Amygdala (tissue), 56 donors: Measurements from ENCODE around the gene LCN6.
A peak's percentile ranks its signal among the peaks of the same experiment; 100 is the strongest.
"Not testable (repeated sequence)": the region's sequence is repeated elsewhere in the genome, so short reads cannot be mapped to it uniquely, and the experiment has no call there.

ENCODE experiments used
- DNase-seq, 56 donors: peaks; one replicate each; lab custom pipeline; 2025; lab: John Stamatoyannopoulos, UW

LCN6 gene

DNA sequence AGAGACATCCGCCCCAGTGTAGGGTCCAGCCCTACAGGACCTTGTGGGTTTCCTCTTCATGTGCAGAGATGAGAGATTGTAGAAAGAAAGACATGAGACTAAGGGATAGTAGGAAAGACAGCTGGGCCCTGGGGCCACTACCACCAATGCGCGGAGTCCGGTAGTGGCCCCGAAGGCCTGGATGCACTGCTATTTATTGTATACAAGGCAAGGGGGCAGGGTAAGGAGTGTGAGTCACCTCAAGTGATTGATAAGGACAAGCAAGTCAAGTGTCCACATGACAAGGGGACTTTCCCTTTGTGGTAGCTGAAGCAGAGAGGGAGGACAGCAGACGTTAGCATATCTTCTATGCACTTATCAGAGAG lies 36.7 kb upstream of the LCN6 start:
- DNase-seq: no peak

DNA sequence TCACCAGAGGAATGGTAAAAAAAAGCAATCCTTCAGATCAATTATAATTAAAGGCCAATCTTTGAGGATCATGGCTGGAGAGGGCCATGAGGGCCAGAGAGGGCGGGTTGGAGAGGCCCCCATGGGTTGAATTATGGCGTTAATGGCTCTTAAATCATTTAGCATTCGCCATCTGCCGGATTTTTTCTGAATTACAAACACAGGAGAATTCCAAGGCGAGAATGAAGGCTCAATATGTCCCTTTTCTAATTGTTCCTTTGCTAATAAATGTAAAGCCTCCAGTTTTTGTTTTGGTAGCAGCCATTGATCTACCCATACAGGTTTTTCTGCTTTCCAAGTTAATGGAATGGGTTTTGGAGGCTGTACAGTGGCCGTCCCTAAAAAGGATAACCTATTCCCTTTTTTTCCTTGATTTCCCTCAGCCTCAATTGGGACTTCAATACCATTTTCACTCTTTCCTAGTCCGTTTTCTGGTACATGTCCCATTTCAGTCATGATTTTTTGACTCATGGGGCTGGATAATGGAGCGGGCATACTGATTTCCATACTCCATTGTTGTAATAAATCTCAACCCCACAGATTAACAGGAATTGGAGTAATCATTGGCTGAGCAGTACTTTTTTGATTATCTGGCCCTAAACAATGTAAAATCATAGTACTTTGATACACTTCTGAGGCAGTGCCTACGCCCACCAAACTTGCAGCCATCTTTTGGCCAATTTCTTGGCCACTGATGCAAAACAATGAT lies 36.1 kb upstream of the LCN6 start:
- peak in 3 of 56 donors; percentile 34 to 56 (median 40) for DNase-seq

DNA sequence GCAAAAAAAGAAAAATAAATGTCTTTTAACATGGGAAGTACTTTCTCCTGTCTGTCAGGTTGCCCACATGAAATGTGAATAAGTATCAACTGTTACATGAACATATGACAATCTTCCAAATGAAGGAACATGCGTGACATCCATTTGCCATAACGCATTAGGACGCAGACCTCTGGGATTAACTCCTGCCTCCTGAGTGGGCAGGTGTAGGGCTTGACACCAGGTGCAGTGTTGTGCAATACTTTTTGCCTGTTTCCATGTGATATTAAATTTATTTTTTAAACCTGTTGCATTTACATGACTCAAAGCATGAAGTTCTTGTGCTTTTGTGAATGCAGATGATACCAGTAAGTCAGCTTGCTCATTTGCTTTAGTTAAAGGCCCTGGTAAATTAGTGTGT lies 34.1 kb upstream of the LCN6 start:
- no peak for DNase-seq

DNA sequence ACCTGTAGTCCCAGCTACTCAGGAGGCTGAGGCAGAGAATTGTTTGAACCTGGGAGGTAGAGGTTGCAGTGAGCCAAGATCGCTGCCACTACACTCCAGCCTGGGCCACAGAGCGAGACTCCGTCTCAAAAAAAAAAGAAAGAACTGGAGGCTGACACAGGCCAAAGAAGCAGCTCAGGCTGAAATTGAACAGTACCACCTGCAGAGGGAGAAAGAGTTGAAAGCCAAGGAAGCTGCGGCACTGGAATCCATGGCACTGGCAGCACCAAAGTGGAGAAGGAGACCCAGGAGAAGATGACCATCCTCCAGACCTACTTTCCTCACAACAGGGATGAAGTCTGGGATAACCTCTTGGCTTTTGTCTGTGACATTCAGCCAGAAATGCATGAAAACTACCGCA lies 31.5 kb upstream of the LCN6 start:
- DNase-seq: no peak

DNA sequence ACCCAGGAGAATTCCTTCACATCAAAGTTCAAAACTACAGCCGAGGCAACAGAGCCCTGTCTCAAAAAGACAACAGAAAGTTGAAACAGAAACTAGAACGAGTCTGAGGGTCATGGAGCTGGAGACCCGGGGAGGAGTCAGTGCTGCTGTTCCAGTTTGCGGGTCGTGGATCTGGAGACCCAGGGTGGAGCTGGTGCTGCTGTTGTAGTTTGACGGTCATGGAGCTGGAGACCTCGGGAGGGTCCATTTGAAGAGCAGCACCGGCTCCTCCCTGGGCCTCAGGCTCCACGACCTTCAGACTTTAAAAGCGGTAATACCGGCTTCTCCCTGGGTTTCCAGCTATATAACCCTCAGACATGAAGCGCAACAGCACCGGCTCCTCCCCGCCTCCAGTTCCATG lies 29.0 kb upstream of the LCN6 start:
- DNase-seq: no peak

DNA sequence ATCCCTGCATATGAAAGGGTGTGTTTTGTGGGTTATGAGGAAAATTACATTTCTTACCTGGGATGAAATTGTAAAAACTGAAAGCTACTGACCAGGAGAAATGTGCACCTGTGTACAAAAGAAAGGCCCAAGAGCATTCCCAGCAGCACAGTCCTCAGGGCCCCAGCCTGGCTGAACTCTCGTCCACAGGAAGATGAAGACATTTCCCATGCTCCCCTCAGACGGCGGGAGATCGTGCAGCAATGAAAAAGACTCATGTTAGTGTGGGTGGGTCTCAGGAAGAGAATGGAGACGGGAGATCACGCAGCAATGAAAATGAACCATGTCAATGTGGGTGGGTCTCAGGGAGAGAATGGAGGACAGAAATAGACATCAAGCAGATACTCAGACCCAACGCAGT lies 28.6 kb upstream of the LCN6 start:
- DNase-seq: no peak

DNA sequence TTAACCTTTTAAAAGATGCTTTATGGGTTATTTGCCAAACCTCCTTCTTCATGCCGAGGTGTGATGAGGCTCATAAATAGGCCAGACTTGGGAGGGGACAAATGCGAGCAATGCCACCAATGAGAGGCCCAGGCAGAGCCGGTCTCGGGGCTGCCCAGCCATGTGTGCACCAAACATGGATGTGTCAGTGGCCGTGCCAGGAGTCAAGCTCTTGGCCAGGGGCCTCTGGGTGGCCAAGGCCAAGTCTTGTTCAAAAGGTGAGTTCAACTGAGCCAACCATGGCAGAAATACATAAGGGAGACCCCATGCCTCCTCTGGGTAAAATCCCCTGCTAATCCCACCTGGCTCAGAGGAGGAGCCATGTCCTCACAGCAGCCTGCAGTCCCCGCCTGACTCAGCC lies 26.9 kb upstream of the LCN6 start:
- no peak for DNase-seq

DNA sequence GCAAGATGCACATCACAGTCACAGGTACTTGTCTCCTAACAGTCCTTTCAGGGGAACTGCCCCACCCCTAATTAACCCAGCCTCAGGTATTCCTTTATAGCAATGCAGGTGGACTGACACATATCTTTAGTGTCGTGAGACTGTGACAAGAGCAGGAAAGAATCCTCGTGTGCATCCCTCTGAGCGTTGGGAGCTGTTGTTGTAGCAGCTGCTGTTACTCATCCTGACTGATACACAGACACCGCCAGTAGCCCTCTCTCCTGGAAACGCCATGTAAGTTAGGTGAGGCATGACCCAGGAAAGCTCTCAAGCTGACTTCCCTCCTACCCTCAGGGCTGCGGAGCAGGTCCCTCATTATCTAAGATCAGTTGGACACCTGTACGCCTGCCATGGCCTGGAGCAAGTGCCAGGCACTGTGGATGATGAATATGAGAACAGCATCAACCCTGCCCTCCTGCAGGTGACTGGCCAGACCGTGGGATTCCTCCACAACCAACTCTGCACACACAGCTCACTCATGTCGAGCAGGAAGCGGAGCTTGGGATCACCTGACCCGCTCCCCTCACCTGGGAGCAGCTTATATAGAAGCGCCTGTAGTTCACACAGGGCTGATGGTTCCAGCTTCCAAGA lies 26.2 kb upstream of the LCN6 start:
- DNase-seq: no peak

DNA sequence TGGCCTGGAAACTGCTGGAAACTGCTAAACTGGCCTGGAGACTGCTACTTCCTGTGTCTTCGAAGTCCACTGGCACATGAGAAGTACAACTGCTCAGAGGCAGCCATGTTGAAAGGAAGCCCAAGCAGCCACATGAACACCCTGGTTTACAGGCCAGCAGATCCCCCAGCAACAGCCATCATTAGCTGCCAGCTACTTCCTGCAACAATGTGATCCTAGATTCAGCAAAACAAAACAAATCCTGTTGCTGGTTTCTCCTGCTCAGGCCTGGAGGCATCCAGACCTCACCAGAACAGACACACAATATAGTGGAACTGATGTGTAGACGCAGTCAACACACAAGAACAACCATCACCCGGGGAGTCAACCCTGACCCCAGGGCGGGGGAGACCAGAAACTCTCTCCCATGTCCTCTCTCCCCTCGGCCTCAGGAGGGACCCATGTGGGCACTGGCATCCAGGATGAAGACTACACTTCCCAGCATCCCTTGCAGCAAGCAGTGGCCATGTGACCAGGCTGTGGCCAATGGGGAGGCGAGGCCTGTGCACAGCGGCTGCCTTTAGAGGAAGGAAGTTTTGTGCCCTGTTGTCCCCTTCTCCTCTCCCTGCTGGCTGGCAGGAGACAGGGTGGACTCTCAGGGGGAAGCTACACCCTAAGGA lies 25.2 kb upstream of the LCN6 start:
- DNase-seq: peak in 10 of 56 donors; percentile 7 to 37 (median 19)

DNA sequence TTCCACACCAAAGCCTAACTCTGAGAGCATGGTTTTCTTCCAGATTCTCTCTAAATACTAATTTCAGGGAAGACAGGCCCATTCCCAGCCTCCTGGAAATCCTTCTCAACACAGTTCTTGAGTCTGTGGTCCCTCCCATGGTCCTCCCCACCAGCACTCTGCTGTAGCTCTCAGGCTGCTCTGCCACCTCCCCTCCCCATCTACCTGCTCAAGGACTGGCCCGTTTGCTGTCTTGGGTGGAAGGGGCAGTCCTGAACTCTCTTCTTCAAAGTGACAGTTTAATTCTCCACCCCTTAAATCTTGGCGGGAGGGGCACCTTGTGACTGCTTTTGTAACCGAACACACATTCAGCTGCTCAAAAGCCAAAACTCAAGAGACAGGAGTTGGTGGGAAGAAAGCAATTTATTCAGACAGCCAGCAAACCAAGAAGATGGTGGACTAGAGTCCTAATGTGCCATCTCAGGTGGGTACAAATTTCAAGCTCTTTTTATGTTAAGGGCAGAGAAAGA lies 23.6 kb upstream of the LCN6 start:
- DNase-seq: no peak

DNA sequence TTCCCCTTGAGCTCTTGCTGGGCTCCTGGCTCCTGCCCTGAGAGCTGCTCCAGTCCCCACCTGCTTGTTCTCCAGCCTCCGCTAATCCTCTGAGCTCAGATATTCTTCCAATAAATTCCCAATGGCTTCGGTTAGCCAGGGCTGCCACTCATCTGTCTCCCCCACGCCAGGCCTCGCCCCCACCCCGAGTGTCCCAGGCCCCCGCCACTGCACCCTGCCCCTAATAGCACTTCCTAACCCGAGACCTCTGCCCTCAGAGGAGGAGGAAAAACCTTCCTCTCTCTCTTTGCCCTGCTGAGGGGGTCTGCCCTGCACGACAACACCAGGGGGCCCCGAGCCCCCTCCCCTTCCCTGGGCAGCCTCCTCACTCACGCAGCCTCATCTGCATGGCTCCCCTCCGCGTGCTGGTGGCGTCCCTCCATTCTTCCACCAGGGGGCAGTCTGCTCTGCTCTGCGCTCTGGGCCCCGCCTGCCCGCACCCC lies 21.4 kb upstream of the LCN6 start:
- DNase-seq: peak in 9 of 56 donors; percentile 9 to 56 (median 30)

DNA sequence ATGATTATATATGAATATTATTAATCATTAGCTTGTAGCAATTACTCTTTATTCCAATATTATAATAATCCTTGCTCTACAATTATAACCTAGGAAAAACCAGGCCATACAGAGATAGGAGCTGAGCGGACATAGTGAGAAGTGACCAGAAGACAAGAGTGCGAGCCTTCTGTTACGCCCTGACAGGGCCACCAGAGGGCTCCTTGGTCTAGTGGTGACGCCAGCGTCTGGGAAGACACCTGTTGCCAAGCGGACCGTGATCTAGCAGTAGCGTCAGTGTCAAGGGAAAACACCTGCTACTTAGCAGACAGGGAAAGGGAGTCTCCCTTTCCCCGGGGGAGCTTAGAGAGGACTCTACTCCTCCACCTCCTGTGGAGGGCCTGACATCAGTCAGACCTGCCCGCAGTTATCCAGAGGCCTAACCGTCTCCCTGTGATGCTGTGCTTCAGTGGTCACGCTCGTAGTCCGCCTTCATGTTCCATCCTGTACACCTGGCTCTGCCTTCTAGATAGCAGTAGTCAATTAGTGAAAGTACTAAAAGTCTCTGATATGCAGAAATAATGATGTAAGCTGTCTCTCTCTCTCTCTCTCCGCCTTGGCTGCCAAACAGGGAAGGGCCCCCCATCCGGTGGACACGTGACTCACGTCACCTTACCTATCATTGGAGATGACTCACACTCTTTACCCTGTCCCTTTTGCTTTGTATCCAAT lies 18.2 kb upstream of the LCN6 start:
- DNase-seq: peak in 29 of 56 donors; percentile 8 to 70 (median 42)

DNA sequence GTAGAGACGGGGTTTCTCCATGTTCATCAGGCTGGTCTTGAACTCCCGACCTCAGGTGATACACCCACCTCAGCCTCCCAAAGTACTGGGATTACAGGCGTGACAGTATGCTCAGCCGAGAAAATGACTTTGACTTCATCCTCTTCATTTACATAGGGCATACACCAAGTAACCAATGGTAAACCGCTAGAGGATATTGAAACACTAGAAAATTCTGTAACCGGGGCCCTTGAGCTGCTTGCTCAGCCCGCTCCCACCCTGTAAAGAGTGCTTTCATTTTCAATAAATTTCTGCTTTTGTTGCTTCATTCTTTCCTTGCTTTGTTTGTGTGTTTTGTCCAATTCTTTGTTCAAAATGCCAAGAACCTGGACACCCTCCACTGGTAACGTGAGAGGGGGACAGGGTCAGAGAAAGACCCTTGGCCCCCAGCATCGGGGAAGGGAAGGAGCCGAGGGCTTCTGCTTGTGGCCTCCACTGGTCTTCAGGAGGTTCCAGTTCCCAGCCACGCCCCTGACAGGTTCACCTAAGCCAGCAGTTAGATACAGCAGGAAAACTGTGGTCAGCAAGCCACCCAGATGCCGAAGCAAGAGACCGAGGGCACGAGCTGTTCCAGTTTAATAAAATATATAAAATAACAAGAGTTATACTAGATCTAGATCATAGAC lies 17.6 kb upstream of the LCN6 start:
- DNase-seq: not testable (repeated sequence)

DNA sequence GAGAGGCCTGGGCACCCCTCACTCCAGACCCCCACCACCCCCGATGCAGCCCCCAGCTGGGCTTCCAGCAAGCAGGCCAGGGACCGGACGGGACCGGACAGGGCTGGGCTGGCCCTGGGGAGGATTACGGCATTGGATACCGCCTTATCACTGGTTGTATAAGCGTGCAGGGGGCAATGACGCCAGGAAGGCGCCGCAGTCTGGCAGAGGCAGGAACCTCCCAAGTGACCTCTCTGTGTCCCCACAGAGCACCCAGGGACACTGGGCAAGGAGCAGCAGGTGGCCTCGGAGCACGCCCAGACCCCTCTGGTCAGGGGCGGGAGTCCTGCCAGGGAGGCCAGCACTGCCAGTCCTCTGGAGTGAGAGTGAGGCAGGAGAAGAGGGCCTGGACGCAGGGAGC lies 16.7 kb upstream of the LCN6 start:
- no peak for DNase-seq

DNA sequence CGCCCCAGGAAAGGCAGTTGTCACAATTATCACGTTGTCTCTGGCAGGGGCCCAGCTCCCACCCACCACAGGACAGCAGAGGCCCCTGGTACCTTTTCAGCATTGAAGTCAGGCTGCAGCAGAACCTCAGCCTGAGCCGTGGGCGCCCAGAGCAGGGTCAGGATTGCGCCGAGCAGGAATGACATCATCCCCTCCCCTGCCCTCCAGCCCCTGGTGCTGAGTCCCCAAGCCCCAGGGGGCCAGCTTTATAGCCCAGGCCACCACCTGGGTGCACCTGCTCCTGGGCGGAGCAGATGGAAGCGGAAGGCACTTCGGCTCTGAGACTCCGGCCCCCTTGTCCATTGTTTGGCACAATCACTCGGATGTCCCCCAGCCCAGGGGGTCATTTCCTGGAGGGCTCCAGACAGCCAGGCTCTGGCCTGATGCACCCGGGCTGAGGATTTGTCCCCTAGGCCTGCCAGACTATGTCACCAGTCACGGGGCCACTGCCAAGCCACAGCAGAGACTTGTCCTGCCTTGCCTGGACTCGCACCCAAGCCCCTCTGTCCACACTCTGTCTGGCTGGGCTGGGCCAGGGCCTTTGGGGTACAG lies 16.1 kb upstream of the LCN6 start, which contains the start of gene LCN15:
LCN15 (minus strand) TSS at position 218 of the 591 bp plus-strand sequence; CDS start at position 188, 30 bp downstream.
- no peak for DNase-seq

DNA sequence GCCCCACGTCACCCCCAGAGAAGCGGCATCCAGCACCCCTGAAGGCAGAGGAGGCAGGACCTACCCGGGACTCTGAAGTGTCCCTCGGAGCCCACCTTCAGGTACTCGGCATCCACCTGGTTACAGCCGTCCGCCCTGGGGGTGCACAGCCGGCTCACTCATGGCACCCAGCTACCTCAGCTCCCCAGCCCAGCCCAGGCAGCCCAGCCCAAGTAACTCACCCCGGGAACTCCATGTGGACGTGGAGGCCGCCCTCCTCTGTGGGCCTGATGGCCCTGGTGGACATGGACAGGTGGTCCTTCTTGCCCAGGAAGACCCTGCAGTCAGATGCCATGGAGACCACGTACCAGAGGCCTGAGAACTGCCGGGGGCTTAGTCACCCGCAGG lies 15.3 kb upstream of the LCN6 start:
- no peak for DNase-seq

DNA sequence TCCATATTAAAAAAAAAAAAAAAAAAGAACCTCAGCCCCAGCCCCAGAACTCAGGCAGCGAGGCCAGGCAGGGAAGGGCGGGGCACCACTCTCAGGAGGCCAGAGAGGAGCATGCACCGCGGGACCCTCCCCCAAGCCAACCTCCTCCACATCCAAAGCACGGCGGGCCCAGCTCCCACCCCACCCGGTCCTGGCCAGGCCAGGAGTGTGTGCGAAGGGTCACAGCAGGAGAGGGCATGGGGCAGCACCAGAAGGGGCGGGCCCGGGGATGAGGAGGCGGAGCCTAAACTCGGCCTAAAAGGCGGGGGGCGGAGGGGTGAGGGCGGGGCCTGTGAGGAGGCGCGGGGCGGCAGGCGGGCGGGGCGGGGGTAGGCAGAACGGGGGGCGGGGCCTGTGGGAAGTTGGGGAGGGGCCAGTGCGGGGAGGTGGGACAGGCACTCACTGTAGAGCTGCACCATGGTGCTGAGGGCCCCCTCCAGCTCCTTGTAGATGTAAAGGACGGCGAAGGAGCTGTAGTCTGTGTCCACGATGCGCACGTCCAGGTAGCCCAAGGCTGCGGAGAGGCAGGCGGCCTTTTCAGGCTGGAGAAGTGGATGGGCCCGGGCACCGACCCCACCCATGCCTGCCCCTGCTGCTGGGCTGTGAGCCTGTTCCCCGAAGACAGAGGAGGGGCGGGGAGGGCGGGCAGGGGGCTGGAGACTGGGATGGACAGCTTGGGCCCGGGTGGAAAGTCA lies 14.8 kb upstream of the LCN6 start:
- no peak for DNase-seq

DNA sequence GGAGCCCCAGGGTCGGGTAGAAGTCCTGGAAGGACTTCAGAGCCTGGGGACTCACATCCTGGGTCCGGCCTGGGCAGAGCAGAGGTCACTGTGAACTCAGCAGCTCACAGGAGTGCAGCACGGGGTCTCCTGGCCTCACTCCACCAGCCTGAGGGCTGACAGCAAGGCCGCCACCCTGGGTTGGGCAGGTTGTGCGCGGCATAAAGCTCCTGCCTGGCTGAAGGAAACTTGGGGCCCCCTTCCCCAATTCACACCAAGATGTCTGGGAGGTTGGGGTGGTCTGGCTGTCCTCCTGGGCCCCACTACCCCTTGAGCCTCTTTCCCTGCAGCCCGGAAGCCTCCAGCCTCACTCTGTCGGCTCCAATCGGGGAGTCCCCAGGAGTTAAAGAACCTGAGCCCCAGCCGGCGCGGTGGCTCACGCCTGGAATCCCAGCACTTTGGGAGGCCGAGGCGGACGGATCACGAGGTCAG lies 13.9 kb upstream of the LCN6 start:
- DNase-seq: no peak

DNA sequence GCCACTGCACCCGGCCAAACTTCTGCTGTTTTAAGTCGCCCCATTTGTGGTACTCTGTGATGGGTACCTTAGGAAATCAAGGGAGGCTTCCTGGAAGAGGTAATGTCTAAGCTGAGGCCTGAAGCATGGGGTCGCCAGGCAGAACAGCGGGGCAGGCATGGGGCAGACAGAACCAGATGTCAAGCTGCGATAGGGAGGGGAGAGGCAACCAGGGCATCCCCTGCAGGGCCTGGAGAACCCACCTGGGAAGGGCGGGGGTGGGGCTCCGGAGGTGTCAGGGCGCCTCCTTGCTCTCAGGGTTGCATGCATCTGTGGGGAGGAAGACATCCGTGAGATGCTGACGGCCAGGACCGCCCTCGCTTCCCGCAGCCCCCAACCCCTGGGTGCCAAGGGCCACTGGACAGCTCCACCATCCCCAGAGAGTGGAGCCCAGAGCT lies 13.2 kb upstream of the LCN6 start:
- DNase-seq: no peak
